IPS DF 6.9 (cell line): Measurements from ENCODE around the gene CCDC85B.

Source experiments
- DNase-seq: peaks from one replicate; pipeline ENCODE4 v3.0.0-alpha.2; 2013; ENCODE audit warnings: low read depth, low spot score
- H3K27ac ChIP-seq: one replicate; pipeline ENCODE4 v1.5.1; 2013; ENCODE audit warnings: low read length, control low read depth
- H3K27me3 ChIP-seq: 2 replicates; pipeline ENCODE4 v1.6.1; 2013; ENCODE audit warnings: mild to moderate bottlenecking, low read length; ENCODE audit not compliant: control insufficient read depth, insufficient read depth
- H3K36me3 ChIP-seq: 2 replicates; pipeline ENCODE4 v1.6.1; 2013; ENCODE audit warnings: low read length; ENCODE audit not compliant: control insufficient read depth, insufficient read depth
- H3K4me1 ChIP-seq: 2 replicates; pipeline ENCODE4 v1.6.1; 2013; ENCODE audit warnings: low read length; ENCODE audit not compliant: control insufficient read depth, insufficient read depth
- H3K4me3 ChIP-seq: 2 replicates; pipeline ENCODE4 v1.5.1; 2013; ENCODE audit warnings: mild to moderate bottlenecking, low read length
- H3K9me3 ChIP-seq: 2 replicates; pipeline ENCODE4 v1.6.1; 2013; ENCODE audit warnings: low read length, inconsistent platforms; ENCODE audit not compliant: control insufficient read depth, insufficient read depth
- WGBS: extraction: QIAGEN DNeasy Blood & Tissue Kit; methylation state at CpG from one replicate; pipeline ENCODE4 v1.1.7; 2013; ENCODE audit warnings: mixed read lengths, missing lambda C conversion rate; ENCODE audit not compliant: insufficient read length, insufficient coverage; 5-methylcytosine and 5-hydroxymethylcytosine counted together

Gene CCDC85B

DNA sequence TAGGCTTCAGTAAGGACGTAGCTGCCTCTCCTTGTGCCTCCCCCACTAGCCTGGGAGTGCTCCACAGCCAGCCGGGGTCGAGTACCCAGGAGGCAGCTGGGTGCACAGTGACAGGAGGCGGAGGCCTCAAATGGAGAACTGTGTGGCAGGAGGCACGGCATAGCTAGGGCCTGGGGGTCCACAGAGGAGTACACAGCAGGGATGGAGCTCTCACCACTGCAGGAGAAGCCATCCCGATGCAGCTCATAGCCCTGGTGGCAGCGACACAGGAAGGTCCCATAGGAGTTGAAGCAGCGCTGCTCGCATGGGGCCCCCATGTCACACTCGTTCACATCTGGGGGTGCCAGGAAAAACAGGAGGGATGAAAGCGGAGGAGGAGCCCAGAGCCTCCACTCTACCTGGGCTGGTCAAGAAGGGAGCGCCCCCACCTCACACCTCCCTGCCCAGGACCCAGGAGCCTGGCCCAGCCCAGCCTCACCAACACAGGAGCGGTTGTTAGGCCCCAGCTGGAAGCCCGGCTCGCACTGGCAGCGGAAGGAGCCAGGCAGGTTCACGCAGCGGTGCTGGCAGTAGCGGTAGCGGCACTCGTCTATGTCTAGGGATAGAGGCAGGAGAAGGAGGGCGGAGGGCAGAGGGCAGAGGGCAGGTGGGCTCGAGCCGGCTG lies 20.7 kb upstream of the CCDC85B start:
- no peaks in the 10 kb centered on the region for H3K9me3 ChIP-seq
- WGBS: no CpG with 5 or more reads among the region's 24 CpGs
- no peaks in the 10 kb centered on the region for H3K27me3 ChIP-seq
- no peak overlapping the region for H3K4me3 ChIP-seq
- DNase-seq: no peak
- H3K27ac ChIP-seq: no peak overlapping the region
- peaks cover 10% of the 10 kb centered on the region; the same call in 1 of the 2 replicates for H3K36me3 ChIP-seq
- H3K4me1 ChIP-seq: no peaks in the 10 kb centered on the region

DNA sequence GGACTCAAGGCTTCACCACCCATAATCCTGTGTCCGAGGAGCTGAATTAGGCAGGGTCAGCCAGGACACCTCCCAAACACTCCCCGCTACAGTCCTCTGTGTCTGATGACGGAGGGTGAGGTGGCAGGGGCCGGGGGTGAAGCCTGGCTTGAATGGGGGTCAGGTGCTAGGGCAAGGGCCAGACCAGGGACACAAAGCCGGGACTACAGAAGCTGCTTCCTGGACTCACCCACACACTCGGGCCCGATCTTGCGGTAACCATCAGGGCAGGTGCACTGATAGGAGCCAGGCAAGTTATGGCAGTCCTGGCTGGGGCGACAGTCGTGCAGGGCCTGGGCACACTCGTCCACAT lies 20.2 kb upstream of the CCDC85B start:
- H3K27ac ChIP-seq: no peak overlapping the region
- no peak overlapping the region for H3K4me3 ChIP-seq
- WGBS: no CpG with 5 or more reads among the region's 11 CpGs

DNA sequence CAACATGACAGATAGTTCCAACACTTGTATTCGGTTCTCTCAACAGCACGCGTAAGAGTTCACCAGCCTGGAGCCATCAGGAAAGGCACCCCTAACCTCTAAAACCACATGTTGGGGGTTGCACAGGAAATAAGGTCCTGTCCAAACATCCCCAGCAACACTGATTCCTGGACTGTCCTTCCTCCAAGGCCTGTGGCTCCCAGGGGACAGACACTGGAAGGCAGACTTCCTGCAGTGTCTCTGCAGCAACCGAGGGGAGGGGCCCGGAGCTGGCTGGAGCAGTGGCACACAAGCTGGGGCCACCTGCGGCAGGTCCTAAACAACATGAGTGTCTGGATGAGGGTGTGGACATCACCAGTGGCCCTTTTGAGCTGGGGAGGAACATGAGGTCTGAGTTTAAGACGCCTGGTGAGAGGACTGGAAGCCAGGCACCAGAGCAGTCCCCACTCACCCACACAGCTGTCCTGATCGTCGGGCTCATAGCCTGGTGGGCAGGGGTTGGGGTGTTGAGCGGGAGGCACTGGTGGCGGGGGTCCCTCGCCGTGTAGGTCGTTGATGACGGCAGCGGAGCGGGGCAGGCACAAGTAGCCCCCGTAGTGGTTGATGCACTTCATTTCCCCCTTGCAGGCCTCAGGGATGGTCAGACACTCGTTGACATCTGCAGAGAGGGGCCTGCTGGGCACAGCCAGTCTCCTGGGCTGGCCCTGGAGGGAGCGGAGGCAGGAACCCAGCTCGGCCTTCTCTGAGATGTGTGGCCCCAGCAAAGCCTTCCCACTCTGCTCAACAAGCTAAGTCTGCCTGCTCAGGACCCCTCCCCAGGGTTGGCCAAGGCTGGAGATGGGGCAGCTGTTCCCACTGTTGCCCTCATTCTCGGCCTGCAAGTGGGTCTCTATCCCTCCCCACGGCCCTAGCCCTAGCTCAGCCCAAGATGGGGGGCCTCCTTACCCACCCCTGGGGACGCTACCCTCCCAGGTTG lies 19.5 kb upstream of the CCDC85B start:
- H3K27ac ChIP-seq: no peak overlapping the region
- H3K36me3 ChIP-seq: no peaks in the 10 kb centered on the region
- no peaks in the 10 kb centered on the region for H3K27me3 ChIP-seq
- H3K4me3 ChIP-seq: no peak overlapping the region
- DNase-seq: no peak
- no CpG with 5 or more reads among the region's 24 CpGs for WGBS
- no peaks in the 10 kb centered on the region for H3K9me3 ChIP-seq
- no peaks in the 10 kb centered on the region for H3K4me1 ChIP-seq

More for the DNA sequence above, 20.2 kb upstream of the CCDC85B start:
- no peaks in the 10 kb centered on the region for H3K27me3 ChIP-seq
- DNase-seq: no peak
- no peaks in the 10 kb centered on the region for H3K4me1 ChIP-seq
- H3K36me3 ChIP-seq: peaks cover 6% of the 10 kb centered on the region; the same call in 1 of the 2 replicates
- H3K9me3 ChIP-seq: no peaks in the 10 kb centered on the region

DNA sequence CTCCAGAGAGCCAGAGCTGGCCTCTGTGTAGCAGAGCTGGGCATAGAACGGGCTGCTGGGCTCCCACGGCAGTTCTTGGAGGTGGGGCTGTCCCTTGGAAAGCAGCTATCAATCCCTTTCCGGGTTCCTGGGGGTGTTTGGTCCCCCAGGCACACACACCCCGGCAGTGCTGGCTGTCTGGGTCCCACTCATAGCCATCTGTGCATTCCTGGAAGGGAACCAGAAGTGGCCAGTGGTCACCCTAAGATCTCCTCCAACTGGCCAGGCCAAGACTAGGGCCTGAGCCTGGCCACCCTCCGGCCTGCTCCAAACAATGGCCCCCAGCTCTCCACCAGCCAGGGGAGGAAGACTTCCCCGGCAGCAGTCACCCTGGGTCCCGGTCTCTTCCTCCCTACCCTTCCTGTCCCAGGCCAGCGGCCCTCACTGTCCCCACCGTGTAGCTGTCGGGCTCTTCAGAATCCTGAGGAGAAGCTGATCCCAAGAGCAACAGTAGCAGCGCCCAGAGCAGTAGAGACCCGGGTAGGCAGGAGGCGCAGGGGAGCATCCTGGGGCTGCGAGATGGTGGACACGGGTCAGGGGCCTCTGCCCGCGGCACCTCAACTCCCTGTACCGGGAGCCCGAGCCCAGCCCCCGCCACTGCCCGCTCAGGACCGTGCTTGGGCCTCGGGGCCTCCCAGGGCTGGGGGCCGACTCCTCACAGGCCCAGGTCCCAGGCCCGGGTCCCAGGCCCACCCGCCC lies 18.5 kb upstream of the CCDC85B start:
- H3K9me3 ChIP-seq: no peaks in the 10 kb centered on the region
- H3K36me3 ChIP-seq: no peaks in the 10 kb centered on the region
- DNase-seq: no peak
- peak overlapping the region; percentile 45; the same call in 1 of the 2 replicates for H3K4me3 ChIP-seq
- no peaks in the 10 kb centered on the region for H3K4me1 ChIP-seq
- H3K27ac ChIP-seq: no peak overlapping the region
- WGBS: no CpG with 5 or more reads among the region's 26 CpGs
- no peaks in the 10 kb centered on the region for H3K27me3 ChIP-seq

DNA sequence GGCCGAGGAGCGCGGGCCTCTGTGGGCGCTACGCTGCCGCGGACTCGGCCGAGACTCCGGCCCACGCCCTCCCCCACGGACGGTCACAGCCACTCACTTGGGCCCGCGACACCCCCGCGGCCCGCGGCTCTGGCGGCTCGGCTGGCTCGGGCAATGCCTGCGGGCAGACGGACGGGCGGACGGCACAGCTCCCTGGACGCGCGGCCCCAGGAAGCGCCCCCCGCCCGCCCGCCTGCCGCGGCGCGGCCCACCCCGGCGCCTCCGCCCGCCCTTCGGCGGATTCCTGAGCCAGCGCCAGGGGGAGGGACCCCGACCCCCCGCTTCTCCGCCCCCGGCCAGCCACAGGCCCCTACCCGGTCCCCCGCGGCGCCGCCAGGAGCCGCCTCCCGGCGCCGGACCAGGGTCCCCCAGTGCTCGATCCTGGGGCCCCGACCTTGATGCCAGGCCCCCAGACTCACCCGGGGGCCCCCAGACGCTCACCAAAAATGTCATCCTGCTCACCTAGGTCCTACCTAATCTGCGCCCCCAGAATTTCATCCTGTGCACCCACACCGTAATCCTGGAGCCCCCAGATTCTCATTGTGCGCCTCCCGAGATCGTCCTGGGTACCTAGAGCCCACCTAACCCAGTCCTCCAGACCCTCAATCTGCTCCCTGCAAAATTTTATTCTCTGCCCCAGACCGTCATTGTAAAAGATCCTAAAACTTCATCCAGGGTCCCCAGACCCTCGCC lies 17.7 kb upstream of the CCDC85B start, which contains the start of gene EFEMP2:
Gene EFEMP2, minus strand, starts transcription at position 215 of the 732 bp plus-strand sequence. CDS start 446 bp downstream, outside the sequence.
- Histone ChIP-seq H3K36me3 (no peaks in the 10 kb centered on the region), H3K27me3 (no peaks in the 10 kb centered on the region), H3K4me3 (peak within 1 kb of the TSS; percentile 45; the same call in 1 of the 2 replicates), H3K27ac (no peak within 1 kb of the TSS), H3K9me3 (no peaks in the 10 kb centered on the region), H3K4me1 (no peaks in the 10 kb centered on the region)
- no CpG with 5 or more reads among the region's 69 CpGs for WGBS
- DNase-seq: no peak

DNA sequence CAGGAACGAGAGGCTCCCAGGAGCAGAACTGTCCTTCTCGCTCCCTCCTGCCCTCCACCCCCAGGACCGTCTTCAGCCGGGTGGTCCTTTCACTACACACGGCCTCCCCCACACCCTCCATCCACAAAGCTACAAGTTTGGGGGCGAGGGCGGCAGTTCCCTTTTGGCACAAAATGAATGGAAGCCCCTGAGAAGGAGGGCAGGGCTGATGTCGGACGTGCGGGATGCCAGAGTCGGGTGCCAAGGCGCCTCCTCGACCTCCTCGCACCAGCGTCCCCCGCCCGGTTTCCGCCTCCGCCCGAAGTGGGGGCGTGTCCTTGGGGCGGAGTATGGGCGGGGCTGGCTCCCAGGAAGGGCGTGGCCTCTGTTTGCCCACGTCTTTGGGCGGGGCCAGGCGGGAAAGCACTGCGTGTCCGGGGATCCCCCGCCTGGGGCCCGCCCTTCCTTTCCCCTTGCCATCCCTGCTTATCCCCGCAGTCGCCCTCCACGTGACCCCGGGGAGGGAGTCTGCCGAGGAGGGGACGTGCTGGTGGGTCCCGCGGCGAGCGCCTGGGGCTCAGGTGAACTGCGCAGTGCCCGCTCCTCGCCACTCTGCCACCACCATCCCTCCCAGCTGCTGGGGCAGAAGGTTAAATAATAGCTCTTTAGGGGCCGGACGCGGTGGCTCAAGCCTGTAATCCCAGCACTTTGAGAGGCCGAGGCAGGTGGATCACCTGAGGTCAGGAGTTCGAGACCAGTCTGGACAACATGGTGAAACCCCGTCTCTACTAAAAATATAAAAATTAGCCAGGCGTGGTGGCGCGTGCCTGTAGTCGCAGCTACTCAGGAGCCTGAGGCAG lies 16.9 kb upstream of the CCDC85B start:
- no peaks in the 10 kb centered on the region; the same call in 1 of the 2 replicates for H3K4me1 ChIP-seq
- no peak overlapping the region for H3K27ac ChIP-seq
- no peaks in the 10 kb centered on the region for H3K27me3 ChIP-seq
- no peaks in the 10 kb centered on the region for H3K9me3 ChIP-seq
- H3K36me3 ChIP-seq: no peaks in the 10 kb centered on the region
- no CpG with 5 or more reads among the region's 54 CpGs for WGBS
- DNase-seq: no peak
- peak overlapping the region; percentile 45; the same call in 1 of the 2 replicates for H3K4me3 ChIP-seq

DNA sequence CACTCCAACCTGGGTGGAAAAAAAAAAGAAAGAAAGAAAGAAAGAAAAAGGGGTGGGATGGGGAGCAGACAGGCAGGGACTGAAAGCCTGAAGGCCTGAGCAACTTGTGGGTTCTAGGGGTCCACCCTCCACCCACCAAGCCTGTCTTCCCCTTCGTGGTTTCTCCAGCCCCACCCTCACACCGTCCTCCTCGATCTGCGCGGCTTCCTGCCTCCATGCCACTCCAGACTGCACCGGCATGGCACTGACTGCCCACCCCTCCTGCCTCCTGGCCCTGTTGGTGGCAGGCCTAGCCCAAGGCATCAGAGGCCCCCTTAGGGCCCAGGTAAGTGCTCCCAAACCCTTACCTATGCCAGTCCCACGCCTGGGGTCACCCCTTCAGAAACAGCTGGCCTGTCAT lies 10.9 kb upstream of the CCDC85B start, which contains the start of gene CTSW:
Gene CTSW, plus strand, starts transcription at position 221 of the 400 bp plus-strand sequence. Its CDS starts 18 bp downstream, at position 239.
- Histone ChIP-seq H3K27me3 (no peaks in the 10 kb centered on the region), H3K36me3 (peaks cover 18% of the 10 kb centered on the region), H3K4me1 (peaks cover 3% of the 10 kb centered on the region; the same call in 1 of the 2 replicates), H3K27ac (no peak within 1 kb of the TSS), H3K4me3 (no peak within 1 kb of the TSS), H3K9me3 (no peaks in the 10 kb centered on the region)
- DNase-seq: no peak
- WGBS: no CpG with 5 or more reads among the region's 7 CpGs

DNA sequence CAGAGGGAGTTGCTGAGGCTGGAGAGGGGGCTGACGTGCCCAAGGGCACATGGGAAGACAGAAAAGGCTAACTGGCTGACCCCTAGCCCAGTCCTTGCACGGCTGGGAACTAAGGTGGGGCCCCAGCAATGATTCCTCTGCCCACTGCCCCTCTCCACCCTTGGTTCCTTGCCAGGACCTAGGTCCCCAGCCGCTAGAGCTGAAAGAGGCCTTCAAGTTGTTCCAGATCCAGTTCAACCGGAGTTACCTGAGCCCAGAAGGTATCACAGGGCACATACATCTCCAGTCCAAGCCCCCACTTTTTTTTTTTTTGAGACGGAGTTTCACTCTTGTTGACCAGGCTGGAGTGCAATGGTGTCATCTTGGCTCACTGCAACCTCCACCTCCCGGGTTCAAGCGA lies 10.4 kb upstream of the CCDC85B start:
- no CpG with 5 or more reads among the region's 7 CpGs for WGBS
- no peaks in the 10 kb centered on the region for H3K27me3 ChIP-seq
- H3K27ac ChIP-seq: no peak overlapping the region
- H3K36me3 ChIP-seq: peaks cover 18% of the 10 kb centered on the region
- H3K4me3 ChIP-seq: no peak overlapping the region
- no peak for DNase-seq
- no peaks in the 10 kb centered on the region for H3K9me3 ChIP-seq
- H3K4me1 ChIP-seq: peaks cover 3% of the 10 kb centered on the region; the same call in 1 of the 2 replicates

DNA sequence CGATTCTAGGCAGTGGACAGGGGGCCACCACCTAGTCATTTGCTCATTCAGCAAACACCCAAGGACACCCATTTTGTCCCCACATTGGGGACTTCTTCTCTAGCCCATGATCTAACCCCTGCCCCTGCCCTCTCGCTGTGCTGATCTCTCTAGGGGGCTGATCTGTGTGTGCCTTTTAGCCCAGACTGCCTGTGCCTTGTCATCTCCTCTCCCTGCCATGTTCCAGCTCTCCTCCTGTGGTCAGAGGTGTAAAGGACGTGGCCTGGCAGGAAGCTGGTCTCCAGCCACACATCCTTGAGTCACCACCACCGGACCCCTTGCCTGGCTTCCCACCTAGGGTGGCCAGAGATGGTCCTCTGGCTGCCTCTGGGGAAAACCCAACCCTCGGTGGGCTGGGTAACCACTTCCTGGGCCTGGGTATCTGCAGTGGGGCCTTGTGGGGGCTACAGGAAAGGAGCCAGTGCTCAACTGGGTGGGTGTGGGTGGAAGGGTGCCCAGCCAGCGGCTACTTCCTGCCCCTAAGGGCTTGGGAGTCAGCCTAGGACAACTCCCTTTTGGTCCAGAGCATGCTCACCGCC lies 9.5 kb upstream of the CCDC85B start:
- WGBS: no CpG with 5 or more reads among the region's 7 CpGs
- Histone ChIP-seq H3K9me3 (no peaks in the 10 kb centered on the region), H3K36me3 (peaks cover 24% of the 10 kb centered on the region), H3K4me1 (peaks cover 3% of the 10 kb centered on the region; the same call in 1 of the 2 replicates), H3K4me3 (no peak overlapping the region), H3K27me3 (no peaks in the 10 kb centered on the region), H3K27ac (no peak overlapping the region)
- no peak for DNase-seq
